A673 (cell line): ENCODE results near the gene DAB1.

Source experiments
- EZH2 ChIP-seq: fragments of 200-600 bp; sonication (generic); IDR thresholded peaks from 2 replicates; pipeline ENCODE4 v1.6.1; 2017; ENCODE audit warnings: borderline replicate concordance, low read depth, mild to moderate bottlenecking, mixed read lengths, antibody characterized with exemption, low read length; ENCODE audit not compliant: poor library complexity, severe bottlenecking
- TF ChIP-seq, protein P1 (sequence below): fragments of 300-800, 200-600 bp; sonication (generic); conservative IDR thresholded peaks from 2 replicates; pipeline ENCODE4 v1.5.1; 2017; ENCODE audit warnings: low read depth, mild to moderate bottlenecking, antibody characterized with exemption, low read length, moderate library complexity, mixed read lengths

GRCh38 chr1:57186455-57186854 lies 237.4 kb downstream of the DAB1 start:
- TF ChIP-seq, protein P1, sequence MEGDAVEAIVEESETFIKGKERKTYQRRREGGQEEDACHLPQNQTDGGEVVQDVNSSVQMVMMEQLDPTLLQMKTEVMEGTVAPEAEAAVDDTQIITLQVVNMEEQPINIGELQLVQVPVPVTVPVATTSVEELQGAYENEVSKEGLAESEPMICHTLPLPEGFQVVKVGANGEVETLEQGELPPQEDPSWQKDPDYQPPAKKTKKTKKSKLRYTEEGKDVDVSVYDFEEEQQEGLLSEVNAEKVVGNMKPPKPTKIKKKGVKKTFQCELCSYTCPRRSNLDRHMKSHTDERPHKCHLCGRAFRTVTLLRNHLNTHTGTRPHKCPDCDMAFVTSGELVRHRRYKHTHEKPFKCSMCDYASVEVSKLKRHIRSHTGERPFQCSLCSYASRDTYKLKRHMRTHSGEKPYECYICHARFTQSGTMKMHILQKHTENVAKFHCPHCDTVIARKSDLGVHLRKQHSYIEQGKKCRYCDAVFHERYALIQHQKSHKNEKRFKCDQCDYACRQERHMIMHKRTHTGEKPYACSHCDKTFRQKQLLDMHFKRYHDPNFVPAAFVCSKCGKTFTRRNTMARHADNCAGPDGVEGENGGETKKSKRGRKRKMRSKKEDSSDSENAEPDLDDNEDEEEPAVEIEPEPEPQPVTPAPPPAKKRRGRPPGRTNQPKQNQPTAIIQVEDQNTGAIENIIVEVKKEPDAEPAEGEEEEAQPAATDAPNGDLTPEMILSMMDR: no peak
- no peak for TF ChIP-seq EZH2
